T-helper 1 cell treated with Interleukin-12 subunit alpha and Interleukin-12 subunit beta and Interleukin-4 antibody, amounts not matched to agents 30 ng/mL and 1 ng/mL, for 36 hours (primary cell): ENCODE data around the gene TOMM20. TPM values are rescaled to one million over a fixed set of nuclear protein-coding genes. Genes with fewer than 3 reads are reported as not detected.

Experiments used
- intact Hi-C: fragments of 100-400 bp; cut with micrococcal nuclease; formaldehyde crosslinking; loops from one replicate; pipeline ENCODE4 v1.15.1; 2024
- total RNA-seq: library from RNA; stranded (reverse); gene quantifications from 2 replicates; pipeline ENCODE4 v1.2.3, GENCODE V29; 2022

TOMM20 gene
- total RNA-seq, 1 donor from 2014 or later, result 83.9 TPM

DNA sequence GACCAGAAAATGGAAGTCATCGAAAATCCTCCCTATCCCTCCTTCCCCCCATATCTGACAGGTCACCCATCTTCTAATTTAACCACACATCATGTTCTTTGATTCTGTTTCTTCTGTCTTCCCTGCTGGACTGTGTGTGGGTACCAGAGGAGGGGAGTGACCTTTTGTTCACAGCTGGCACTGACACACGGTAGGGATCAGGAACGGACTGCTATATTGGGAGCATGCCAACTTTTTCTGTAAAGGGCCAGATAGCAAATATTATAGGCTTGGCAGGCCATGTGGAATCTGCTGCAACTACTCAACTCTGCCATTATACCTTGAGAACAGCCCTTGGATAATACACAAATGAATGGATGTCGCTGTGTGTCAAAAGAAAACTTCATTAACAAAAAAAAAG is 7.5 kb upstream of the TOMM20 start:
- intact Hi-C loops, result no loop called here

DNA sequence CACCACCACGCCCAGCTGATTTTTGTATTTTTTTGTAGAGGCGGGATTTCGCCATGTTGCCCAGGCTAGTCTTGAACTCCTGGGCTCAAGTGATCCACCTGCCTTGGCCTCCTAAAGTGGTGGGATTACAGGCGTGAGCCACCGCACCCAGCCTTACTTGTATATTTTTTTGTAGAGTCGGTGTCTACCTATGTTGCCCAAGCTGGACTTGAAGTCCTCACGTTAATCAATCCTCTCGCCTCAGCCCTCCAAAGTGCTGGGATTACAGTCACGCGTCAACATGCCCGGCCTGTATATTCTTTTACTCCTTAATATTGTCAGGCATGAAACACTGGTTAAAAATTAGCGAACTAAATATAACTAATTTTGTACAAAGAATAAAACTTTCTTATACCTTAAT is 5.5 kb upstream of the TOMM20 start:
- intact Hi-C loops, result no loop called here

GRCh38 chr1:235133086-235133485 is 4.4 kb upstream of the TOMM20 start:
- intact Hi-C loops, result no loop called here

DNA sequence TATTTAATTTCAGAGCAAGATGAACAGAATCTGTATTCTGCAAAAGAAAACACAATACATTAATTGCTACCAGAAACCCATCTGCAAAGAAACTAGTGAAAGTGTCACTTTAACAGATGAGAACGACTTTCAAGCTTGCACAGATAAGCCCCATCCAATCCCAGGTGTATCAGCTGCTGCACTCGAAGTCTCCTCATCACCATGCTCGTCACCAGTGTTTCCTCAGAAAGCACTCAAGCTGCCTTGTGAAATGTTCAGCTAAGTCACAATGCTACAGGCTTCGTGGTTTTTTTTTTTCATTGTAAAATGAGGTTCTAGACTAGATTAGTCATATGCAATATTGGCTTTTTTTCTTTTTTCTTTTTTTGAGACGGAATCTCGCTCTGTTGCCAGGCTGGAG is 3.3 kb upstream of the TOMM20 start:
- intact Hi-C loops, result no loop called here

DNA sequence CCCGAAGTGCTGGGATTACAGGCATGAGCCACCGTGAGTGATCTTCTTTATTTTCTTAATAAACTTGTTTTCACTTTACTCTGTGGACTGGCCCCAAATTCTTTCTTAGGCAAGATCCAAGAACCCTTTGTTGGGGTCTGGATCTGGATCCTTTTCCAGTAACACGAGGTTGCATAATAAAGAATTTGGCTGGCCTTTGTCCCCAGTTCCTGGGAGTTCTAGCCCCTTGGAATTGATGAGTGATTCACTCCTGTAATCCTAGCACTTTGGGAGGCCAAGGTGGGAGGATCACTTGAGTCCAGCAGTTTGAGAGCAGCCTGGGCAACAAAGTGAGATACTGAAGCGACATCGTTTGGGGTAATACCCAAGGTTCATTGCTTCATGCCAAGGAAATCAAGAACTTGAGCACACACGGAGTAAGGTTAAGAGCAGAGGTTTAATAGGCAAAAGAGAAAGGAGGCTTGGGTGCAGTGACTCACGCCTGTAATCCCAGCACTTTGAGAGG is 2.2 kb upstream of the TOMM20 start:
- intact Hi-C loops, result no loop called here

GRCh38 chr1:235129774-235130570 is 1.3 kb upstream of the TOMM20 start:
- intact Hi-C loops, result loop anchor here (1.0 kb wide), 2 partner anchors 237 to 512 kb away; partner anchors contain the start of gene TBCE

- intact Hi-C loops, result loop anchor here (1.0 kb wide), 8 partner anchors 23 to 871 kb away; partner anchors contain the start of genes ARID4B, COA6, GGPS1 and RBM34
Measured at GRCh38 chr1:235127732-235128455, 743 bp downstream of the TOMM20 start.

GRCh38 chr1:235127203-235127602 is 1.4 kb downstream of the TOMM20 start:
- intact Hi-C loops, result no loop called here

DNA sequence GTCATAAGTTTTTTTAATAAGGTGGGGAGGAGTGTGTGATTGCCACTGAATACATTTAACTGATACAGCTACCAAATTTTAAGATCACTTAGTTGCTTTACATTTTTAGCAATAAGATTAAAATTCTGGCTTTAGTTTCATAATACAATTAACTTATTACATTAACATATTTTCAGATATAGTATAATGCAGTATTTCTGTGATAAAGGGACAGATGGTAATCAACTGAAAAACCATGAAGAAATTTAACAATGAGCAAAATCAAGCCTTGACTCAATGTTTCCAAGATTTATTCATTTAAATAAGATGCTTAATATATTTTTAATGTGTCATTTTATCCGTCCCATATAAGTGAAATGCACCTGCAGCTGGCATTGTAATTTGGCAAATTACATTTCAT is 4.0 kb downstream of the TOMM20 start:
- intact Hi-C loops, result no loop called here

DNA sequence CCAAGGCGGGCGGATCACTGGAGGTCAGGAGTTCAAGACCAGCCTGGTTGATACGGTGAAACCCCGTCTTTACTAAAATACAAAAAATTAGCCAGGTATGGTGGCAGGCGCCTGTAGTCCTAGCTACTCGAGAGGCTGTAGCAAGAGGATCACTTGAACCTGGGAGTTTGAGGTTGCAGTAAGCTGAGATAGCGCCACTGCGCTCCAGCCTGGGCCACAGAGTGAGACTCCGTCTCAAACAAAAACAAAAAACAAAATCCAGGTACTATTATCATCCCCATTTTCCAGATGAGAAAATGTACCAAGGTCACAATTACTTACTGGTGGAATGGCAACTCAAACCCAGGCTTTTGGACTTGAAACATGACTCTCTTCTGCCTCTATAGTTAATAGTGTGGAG is 4.5 kb downstream of the TOMM20 start:
- intact Hi-C loops, result no loop called here

- intact Hi-C loops, result no loop called here
Measured at GRCh38 chr1:235122348-235122747, 6.3 kb downstream of the TOMM20 start.

- intact Hi-C loops, result no loop called here
Measured at GRCh38 chr1:235113183-235113917, 15.3 kb downstream of the TOMM20 start.

DNA sequence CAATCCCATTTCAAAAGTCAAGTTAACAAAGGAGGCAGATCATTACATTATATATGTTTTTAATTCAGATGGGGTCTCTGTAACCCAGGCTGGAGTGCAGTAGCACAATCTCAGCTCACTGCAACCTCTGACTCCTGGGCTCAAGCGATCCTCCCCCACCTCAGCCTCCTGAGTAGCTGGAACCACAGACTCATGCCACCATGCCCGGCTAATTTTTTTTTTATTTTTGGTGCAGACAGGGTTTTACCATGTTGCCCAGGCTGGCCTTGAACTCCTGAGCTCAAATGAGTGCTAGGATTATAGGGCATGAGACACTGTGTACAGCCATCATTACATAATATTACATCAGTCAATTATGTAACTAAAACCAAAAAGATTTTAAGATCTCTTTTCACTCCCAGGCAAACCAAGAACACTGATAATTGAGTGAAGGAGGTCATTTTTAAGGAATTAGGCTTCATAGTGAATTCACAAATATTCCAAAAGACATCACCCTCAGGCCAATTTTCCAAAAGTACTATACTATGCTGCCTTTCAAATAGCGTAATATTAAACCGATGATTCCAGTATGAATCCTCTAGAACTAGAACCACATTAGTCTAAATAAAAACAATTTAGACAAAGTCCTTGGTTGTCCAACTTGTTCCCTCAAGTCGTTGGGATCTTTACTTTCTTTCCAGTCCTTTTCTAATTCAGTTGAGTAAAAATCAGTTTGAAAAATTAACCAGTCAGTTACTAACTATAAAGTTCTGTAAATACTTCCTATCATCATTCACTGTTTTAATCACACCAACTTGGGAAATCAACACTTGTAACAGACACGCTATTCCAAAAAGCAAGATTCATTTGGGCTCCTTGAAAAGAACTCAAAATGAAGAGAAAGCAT is 16.1 kb downstream of the TOMM20 start:
- intact Hi-C loops, result no loop called here

GRCh38 chr1:235111107-235111506 is 17.5 kb downstream of the TOMM20 start:
- intact Hi-C loops, result no loop called here

- intact Hi-C loops, result no loop called here
Measured at GRCh38 chr1:235108876-235109275, 19.8 kb downstream of the TOMM20 start.

DNA sequence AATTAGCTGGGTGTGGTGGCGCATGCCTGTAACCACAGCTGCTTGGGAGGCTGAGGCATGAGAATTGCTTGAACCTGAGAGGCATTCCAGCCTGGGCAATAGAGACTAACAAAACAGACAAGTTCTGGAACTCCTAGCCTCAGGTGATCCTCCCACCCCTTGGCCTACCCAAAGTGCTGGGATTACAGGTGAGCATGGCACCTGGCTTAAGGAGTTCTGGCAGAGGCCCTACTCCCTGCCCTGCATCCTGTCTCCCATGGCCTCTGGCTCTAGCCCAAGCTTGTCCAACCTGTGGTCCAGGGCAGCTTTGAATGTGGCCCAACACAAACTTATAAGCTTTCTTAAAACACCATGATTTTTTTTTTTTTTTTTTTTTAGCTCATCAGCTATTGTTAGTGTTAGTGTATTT is 20.4 kb downstream of the TOMM20 start:
- intact Hi-C loops, result no loop called here

DNA sequence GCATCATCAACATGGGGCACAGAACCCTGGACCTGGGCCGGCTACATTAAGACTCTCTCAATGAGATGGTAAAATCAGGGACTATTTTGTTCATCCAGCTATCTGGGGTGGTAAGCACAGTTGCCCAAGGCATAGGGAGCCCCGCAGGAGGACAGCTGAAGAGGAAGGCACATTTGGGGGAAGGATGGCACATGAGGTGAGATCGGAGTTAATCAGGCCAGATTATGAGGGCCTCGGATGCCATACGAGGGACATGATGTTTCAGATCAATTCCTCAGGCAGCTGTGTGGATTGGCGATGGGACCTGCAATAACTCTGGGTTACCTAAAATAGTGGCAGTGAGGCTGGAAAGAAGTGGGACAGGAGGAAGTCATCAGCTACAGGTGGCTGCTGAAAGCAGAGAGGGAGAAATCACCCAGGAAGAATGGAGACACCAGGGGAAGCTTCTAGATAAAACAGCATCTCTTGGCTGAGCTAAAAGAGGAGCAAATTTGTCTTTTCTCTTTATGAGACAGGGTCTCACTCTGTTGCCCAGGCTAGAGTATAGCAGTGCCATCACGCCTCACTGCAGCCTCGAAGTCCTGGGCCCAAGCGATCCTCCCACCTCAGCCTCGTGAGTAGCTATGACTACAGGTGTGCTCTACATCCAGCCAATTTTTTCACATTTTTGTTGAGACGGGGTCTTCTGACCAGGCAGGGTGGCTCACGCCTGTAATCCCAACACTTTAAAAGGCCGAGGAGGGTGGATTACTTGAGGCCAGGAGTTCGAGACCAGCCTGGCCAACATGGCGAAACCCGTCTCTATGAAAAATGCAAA is 21.1 kb downstream of the TOMM20 start:
- intact Hi-C loops, result no loop called here

GRCh38 chr1:235106457-235106856 is 22.2 kb downstream of the TOMM20 start:
- intact Hi-C loops, result no loop called here
